Measurements from ENCODE around the gene GCN1. TPM values are rescaled to one million over a fixed set of nuclear protein-coding genes. Genes with fewer than 3 reads are reported as not detected.

GCN1 gene
- total and polyA plus RNA-seq, 2 experiments from 2014 or later, result 27.0 to 76.0 TPM

DNA sequence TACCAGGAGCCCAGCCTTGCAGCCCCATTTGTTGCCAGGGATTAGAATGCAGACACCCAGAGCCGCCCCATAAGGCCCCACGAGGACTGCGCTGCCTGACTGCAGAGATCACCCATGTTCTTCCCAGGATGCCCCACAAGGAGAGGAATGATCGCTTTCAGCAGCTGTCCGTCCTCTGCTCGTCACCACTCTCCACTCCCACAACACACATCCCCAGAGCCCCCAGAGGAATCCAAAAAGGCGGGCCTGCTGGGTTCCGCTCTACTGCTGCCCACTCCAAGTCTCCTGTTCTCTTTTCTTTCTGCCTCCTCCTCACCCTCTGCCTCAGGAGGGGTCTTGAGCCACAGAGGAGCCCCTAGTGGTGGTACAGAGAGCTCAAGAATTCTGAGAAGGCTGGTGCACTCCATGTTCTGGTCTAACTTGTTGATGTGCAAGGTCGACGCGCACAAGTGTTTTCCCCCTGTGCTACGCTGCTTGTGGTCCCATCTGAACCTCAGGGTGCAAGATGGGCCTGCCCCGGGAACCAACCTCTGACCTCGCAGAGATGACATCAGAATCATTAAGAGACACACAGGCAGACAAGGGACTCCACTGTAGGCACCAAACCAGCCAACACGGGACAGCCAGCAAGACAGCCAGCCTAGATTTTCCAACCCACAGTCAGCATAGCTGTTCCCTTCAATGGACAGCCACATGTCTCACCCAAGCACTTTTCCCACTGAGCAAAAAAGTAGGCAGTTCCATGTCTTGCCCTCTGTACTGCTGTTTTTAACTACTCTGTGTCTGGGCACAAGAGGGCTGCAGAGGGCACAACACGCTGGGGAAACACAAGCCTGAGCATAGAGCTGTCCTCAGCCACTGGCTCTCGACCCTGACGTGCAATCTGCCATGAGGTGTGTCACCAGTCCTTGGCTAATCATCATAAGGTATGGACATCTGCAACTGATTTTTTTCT is 41.1 kb upstream of the GCN1 start:
- DNase-seq (ENCODE audit: low read depth in 1 of 2, low spot score in 1 of 2), result peak in 1 of 2 donors; percentile 45
- H3K36me3 ChIP-seq, result no peaks in the 10 kb centered on the region
- H3K27ac ChIP-seq, result peak overlapping the region; percentile 95

DNA sequence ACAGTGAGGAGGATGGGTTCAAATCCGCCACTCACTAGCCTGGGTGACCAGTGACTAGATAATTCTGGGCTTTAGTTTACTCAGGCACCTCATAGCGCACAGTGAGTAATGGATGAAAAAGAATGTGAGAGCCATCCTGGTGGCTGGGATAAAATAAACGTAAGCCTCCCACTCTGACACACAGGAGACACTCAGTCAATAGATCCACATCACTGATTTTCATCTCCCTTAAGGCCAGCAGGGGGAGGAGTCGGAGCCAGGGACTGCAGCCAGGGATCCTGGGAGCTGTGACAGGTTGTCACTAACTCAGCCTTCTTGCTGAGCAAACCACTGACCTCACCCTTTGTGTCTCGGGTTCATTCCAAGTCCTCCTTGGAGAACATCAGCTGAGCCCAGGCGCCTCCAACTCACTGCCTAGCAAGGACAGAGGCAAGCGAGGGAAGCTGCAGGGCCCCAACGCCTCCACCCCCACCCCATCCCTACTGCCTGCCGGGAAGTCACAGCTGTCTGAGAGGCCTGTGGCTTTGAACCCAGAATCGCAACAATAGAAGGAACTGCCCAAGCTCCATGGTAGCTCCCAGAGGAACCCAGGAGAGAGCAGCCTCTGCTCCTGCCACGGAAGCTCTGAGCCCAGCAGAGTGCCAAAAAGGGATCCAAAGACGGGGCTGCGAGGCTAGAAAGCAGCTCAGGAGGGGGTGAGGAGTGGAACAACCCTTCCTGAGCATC is 40.3 kb upstream of the GCN1 start:
- peak; percentile 33 for TF ChIP-seq CTCF (IDR thresholded peaks at IDR 0.05; ENCODE audit: low read depth, low read length)
- H3K4me3 ChIP-seq, result no peak overlapping the region
- H3K36me3 ChIP-seq, result no peaks in the 10 kb centered on the region
- no peaks in the 10 kb centered on the region for H3K9me3 ChIP-seq (ENCODE audit: low read depth)
- DNase-seq (ENCODE audit: low read depth in 1 of 2, low spot score in 1 of 2), result peak; percentile 45 to 94
- peak overlapping the region; percentile 95 for H3K27ac ChIP-seq
- H3K4me1 ChIP-seq (ENCODE audit: low read depth), result peaks cover 69% of the 10 kb centered on the region
- H3K27me3 ChIP-seq, result no peaks in the 10 kb centered on the region

More for the DNA sequence above, 41.1 kb upstream of the GCN1 start:
- peak; percentile 43 for TF ChIP-seq CTCF (IDR thresholded peaks at IDR 0.05; ENCODE audit: low read depth, low read length)
- Histone ChIP-seq H3K9me3 (ENCODE audit: low read depth) (no peaks in the 10 kb centered on the region), H3K27me3 (no peaks in the 10 kb centered on the region), H3K4me1 (ENCODE audit: low read depth) (peaks cover 69% of the 10 kb centered on the region), H3K4me3 (no peak overlapping the region)

- DNase-seq (ENCODE audit: low read depth in 1 of 2, low spot score in 1 of 2), result peak in 1 of 2 donors; percentile 86
- H3K9me3 ChIP-seq (ENCODE audit: low read depth), result no peaks in the 10 kb centered on the region
- TF ChIP-seq CTCF (IDR thresholded peaks at IDR 0.05; ENCODE audit: low read depth, low read length), result no peak
- H3K4me1 ChIP-seq (ENCODE audit: low read depth), result peaks cover 82% of the 10 kb centered on the region
- no peaks in the 10 kb centered on the region for H3K36me3 ChIP-seq
- H3K27me3 ChIP-seq, result no peaks in the 10 kb centered on the region
- H3K27ac ChIP-seq, result peak overlapping the region; percentile 95
- no peak overlapping the region for H3K4me3 ChIP-seq
Measured at GRCh38 chr12:120231316-120232011, 36.9 kb upstream of the GCN1 start.

DNA sequence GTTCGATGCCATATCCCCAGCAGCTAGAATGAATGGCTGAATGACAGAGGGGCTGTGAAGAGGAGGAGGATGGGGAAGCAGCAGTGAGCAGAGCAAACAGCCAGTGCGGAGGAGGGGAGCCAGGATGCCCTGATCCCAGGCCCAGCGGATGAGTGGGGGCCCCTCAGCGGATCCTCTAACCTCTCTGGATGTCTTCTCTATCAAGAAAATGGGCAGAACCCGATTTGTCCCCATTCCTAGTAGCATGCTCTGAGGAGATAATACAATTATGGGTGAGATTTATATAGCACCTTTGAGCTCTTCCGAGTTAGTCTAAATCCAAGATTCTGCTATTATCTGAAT is 36.4 kb upstream of the GCN1 start:
- Histone ChIP-seq H3K4me3 (no peak overlapping the region), H3K27ac (peak overlapping the region; percentile 95), H3K27me3 (no peaks in the 10 kb centered on the region), H3K9me3 (ENCODE audit: low read depth) (no peaks in the 10 kb centered on the region), H3K36me3 (no peaks in the 10 kb centered on the region), H3K4me1 (ENCODE audit: low read depth) (peaks cover 79% of the 10 kb centered on the region)
- TF ChIP-seq CTCF (IDR thresholded peaks at IDR 0.05; ENCODE audit: low read depth, low read length), result no peak
- DNase-seq (ENCODE audit: low read depth in 1 of 2, low spot score in 1 of 2), result no peak

GRCh38 chr12:120230326-120230973 is 35.9 kb upstream of the GCN1 start:
- no peak overlapping the region for H3K4me3 ChIP-seq
- peaks cover 74% of the 10 kb centered on the region for H3K4me1 ChIP-seq (ENCODE audit: low read depth)
- no peaks in the 10 kb centered on the region for H3K9me3 ChIP-seq (ENCODE audit: low read depth)
- no peaks in the 10 kb centered on the region for H3K27me3 ChIP-seq
- H3K36me3 ChIP-seq, result no peaks in the 10 kb centered on the region
- H3K27ac ChIP-seq, result peak overlapping the region; percentile 95
- peak; percentile 76 to 92 for DNase-seq (ENCODE audit: low read depth in 1 of 2, low spot score in 1 of 2)
- TF ChIP-seq CTCF (IDR thresholded peaks at IDR 0.05; ENCODE audit: low read depth, low read length), result no peak

Data from cardiac muscle cell (in vitro differentiated cells and primary cell).